ENCODE data around the gene POLD2. TPM values are rescaled to one million over a fixed set of nuclear protein-coding genes. Genes with fewer than 3 reads are reported as not detected.

POLD2 gene
- total and polyA plus RNA-seq, 2 of the 8 experiments (the other 6 are each of a cell fraction or from before 2014, with no cell fraction given) = 148 to 214 TPM

DNA sequence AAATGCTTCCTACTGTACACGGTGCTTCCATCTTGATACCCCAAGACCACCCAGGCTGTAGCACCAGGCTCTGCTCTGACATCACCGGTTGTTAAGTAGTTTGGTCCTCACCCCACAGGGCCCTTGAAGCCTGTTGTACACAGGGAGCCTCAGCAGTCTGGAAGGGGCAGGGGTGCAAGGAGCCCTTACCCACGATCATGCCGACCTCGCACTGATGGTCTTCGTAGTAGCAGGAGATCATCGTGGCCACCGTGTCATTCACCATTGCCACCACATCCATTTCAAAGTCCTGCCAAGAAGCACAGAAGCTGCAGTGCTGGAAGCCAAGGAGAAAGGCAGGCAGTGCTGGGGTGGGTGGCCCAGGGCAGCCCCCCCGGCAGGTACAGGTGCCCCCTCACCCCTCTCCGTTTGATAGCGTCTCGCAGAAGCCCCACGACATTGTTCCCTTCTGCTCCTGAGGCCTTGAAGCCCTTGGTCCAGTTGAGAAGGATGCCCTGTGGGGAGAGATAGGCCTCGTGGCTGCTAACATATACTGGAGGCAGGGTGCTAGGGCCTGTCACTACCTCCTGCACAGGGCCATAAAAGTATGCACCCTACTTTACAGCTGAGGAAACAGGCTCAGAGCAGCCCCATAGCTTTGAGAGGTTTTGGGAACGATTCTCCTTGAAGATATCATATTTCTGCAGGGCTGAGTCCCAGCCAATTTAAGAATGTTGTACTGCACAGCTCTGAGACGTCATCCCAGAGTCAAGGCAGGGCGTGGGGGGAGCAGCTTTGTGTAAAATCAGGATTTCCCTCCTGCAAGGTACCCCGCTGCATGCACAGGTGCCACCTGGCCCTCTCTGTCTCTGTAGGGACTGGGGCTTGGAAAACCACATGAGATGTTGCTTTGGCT lies 26.5 kb upstream of the POLD2 start:
- no peaks in the 10 kb centered on the region for H3K79me2 ChIP-seq (ENCODE audit: control insufficient read depth in 1 of 2, insufficient read depth in 2 of 2, low read length in 2 of 2)
- H3K9me3 ChIP-seq (ENCODE audit: insufficient read depth in 2 of 2, low read depth in 1 of 2, low read length in 1 of 2) = no peaks in the 10 kb centered on the region
- CTCF ChIA-PET (ENCODE audit: partially characterized antibody) = interaction anchor here (1.0 to 6.1 kb wide), 3 partner anchors 18 to 77 kb away, joined by 3 to 46 read pairs (median 6); no protein-coding TSS in a partner anchor
- no peak overlapping the region for H4K5ac ChIP-seq (ENCODE audit: insufficient read length, low read depth, low read length)
- H3K4me2 ChIP-seq (ENCODE audit: insufficient read depth in 1 of 2, low read depth in 2 of 2, low read length in 2 of 2) = no peak overlapping the region
- H3K18ac ChIP-seq (ENCODE audit: extremely low read depth, low read length) = no peak overlapping the region
- H2AK5ac ChIP-seq (ENCODE audit: low read depth, low read length) = no peak overlapping the region
- DNase-seq (ENCODE audit: low read depth in 1 of 2, low spot score in 2 of 2) (no peak), FAIRE-seq (no peak)
- H3K4me1 ChIP-seq (replicated peaks in 1 of 4; ENCODE audit: control insufficient read depth in 3 of 4, insufficient read depth in 4 of 4, low read length in 3 of 4) = peaks cover 0 to 20% (median 8%) of the 10 kb centered on the region in 4 experiments; a peak in 4 of 7 replicates
- no peak overlapping the region for H2BK15ac ChIP-seq (ENCODE audit: low read length)
- no peak overlapping the region for H3K14ac ChIP-seq (ENCODE audit: insufficient read length)
- H3K9ac ChIP-seq (replicated peaks in 1 of 4; ENCODE audit: extremely low read depth in 1 of 4, low read depth in 3 of 4, low read length in 3 of 4) = no peak overlapping the region
- WGBS, 2 experiments (ENCODE audit: extremely low coverage in 1 of 2, insufficient coverage in 1 of 2, insufficient read length in 1 of 2, insufficient replicate concordance in 2 of 2, low coverage in 1 of 2, low lambda C conversion rate in 2 of 2, missing lambda C conversion rate in 1 of 2) = 88% methylated on average over 18 of the region's 18 CpGs; no CpG with 5 or more reads in 1 of the 2 experiments
- no peak overlapping the region for H2BK12ac ChIP-seq (ENCODE audit: low read depth, low read length)
- peaks cover 8% of the 10 kb centered on the region; the same call in 1 of the 2 replicates for H3K23me2 ChIP-seq (ENCODE audit: low read depth, low read length)
- H3K36me3 ChIP-seq (ENCODE audit: control insufficient read depth in 2 of 4, insufficient read depth in 4 of 4, low read length in 3 of 4) = no peaks in the 10 kb centered on the region
- H2AFZ ChIP-seq (ENCODE audit: low read length) = no peak overlapping the region
- no peak overlapping the region for H2BK20ac ChIP-seq (ENCODE audit: low read length)
- H2BK120ac ChIP-seq (replicated peaks; ENCODE audit: low read depth, low read length) = no peak overlapping the region
- no peaks in the 10 kb centered on the region for H4K20me1 ChIP-seq (replicated peaks in 1 of 2; ENCODE audit: control insufficient read depth in 1 of 2, insufficient read depth in 2 of 2, low read length in 2 of 2)
- 0 out of 2 replicates have a peak overlapping the region, but pooled peaks have one; percentile 35 for H4K8ac ChIP-seq (ENCODE audit: extremely low read depth, insufficient read depth, low read length)
- H2BK5ac ChIP-seq (ENCODE audit: low read depth, low read length) = no peak overlapping the region
- H3K23ac ChIP-seq (ENCODE audit: insufficient read length) = no peak overlapping the region
- H4K91ac ChIP-seq (replicated peaks; ENCODE audit: insufficient read length, low read length) = no peak overlapping the region
- TF ChIP-seq RFX5 (IDR thresholded peaks at IDR 0.05; ENCODE audit: borderline replicate concordance, low read depth, low read length) = 0 out of 2 replicates have a peak, but pooled peaks have one; percentile 46
- no peak for TF ChIP-seq KDM1A (IDR thresholded peaks at IDR 0.05; ENCODE audit: borderline replicate concordance, low read length)
- no peaks in the 10 kb centered on the region for H3K79me1 ChIP-seq (ENCODE audit: low read depth, low read length)
- no peak overlapping the region for H3K27ac ChIP-seq (ENCODE audit: low read depth, low read length)
- no peak overlapping the region for H3K56ac ChIP-seq (replicated peaks; ENCODE audit: insufficient read length, low read depth, low read length)
- H3K27me3 ChIP-seq (replicated peaks in 1 of 4; ENCODE audit: control insufficient read depth in 3 of 4, extremely low read depth in 1 of 4, insufficient read depth in 3 of 4, low read length in 3 of 4) = peaks cover 9 to 16% (median 13%) of the 10 kb centered on the region in 4 experiments
- no peak overlapping the region for H3K4me3 ChIP-seq (ENCODE audit: extremely low read depth in 1 of 4, insufficient read depth in 2 of 4, low read depth in 3 of 4, low read length in 4 of 4)
- POLR2A ChIA-PET (ENCODE audit: partially characterized antibody) = interaction anchor here (0.9 kb wide), 1 partner anchor 52 kb away, joined by 3 read pairs; no protein-coding TSS in a partner anchor
- no peak overlapping the region for H3K4ac ChIP-seq (replicated peaks; ENCODE audit: insufficient read length, low read depth, low read length)

All from H1 (cell line).